Spleen (tissue), 7 donors: Measurements from ENCODE around the gene INSYN1.

Experiments used
- CTCF ChIP-seq, 11 experiments: fragments of 200-600 bp in 7 of 11; fragments of 450-650 bp in 4 of 11; sonication (generic) in 4 of 11; IDR thresholded peaks in 8 of 11; conservative IDR thresholded peaks in 3 of 11; 1 replicate in 7 of 11; 2 replicates in 4 of 11; pipeline versions ENCODE4 v1.4.0 to v1.8.0; 2016 to 2021; ENCODE audit warnings: antibody characterized with exemption in 11 of 11, inconsistent platforms in 4 of 11, mild to moderate bottlenecking in 1 of 11
- POLR2AphosphoS5 ChIP-seq, 3 donors: sonication (generic); formaldehyde crosslinking; IDR thresholded peaks; one replicate each; pipeline ENCODE4 v1.5.1; 2017; ENCODE audit warnings: antibody characterized with exemption in 3 of 3
- donor health status: DM: no; HTN: no; CAD: no; lungs with moderate emphysema.
- donor health status: DM: no; HTN: no; CAD: no.
- donor health status: DM: no; HTN: no; CAD: no.

- no peak for TF ChIP-seq CTCF (IDR thresholded peaks at IDR 0.05 in 8 of 11, conservative IDR thresholded peaks at IDR 0.05 in 3 of 11)
- TF ChIP-seq POLR2AphosphoS5 (IDR thresholded peaks at IDR 0.05): no peak
These were observed 36.5 kb upstream of the INSYN1 start for GRCh38 chr15:73789521-73790240.
